Naive thymus-derived CD8-positive, alpha-beta T cell (primary cell): ENCODE measurements around the gene RNF207. TPM values are rescaled to one million over a fixed set of nuclear protein-coding genes. Genes with fewer than 3 reads are reported as not detected.

Experiments used
- ATAC-seq, 2 donors: fragments of 150-1000 bp; cut with Tn5 transposase in 1 of 2; sonication (Bioruptor Pico), chemical (Tn5 transposase) in 1 of 2; 1 replicate in 1 of 2; 2 replicates in 1 of 2; pipeline ENCODE4 v1.10.0; 2021; ENCODE audit warnings: mild to moderate bottlenecking in 2 of 2, moderate library complexity in 2 of 2
- POLR2A ChIA-PET: fragments of 350-600 bp; sonication (Branson Sonifier 250); formaldehyde crosslinking; loops from one replicate; lab custom pipeline; 2021; ENCODE audit warnings: antibody characterized with exemption; lab: Charles Lee
- DNase-seq, 10 donors: peaks; one replicate each; pipeline versions ENCODE4 v3.0.0 to v3.0.0-alpha.2; 2020 to 2022
- H3K27ac Mint-ChIP-seq, 10 donors: one replicate each; pipeline ENCODE4 v1.8.0; 2020 to 2022; ENCODE audit warnings: mild to moderate bottlenecking in 10 of 10, mixed read lengths in 10 of 10, moderate library complexity in 4 of 10, inconsistent platforms in 1 of 10
- H3K27me3 Mint-ChIP-seq, 5 donors: one replicate each; pipeline ENCODE4 v1.8.0; 2021 to 2022; ENCODE audit warnings: mixed read lengths in 5 of 5
- H3K36me3 Mint-ChIP-seq, 3 donors: one replicate each; pipeline ENCODE4 v1.8.0; 2020 to 2022; ENCODE audit warnings: mixed read lengths in 3 of 3, mild to moderate bottlenecking in 2 of 3, inconsistent platforms in 1 of 3
- H3K4me1 Mint-ChIP-seq, 4 donors: one replicate each; pipeline ENCODE4 v1.8.0; 2021 to 2022; ENCODE audit warnings: mixed read lengths in 4 of 4
- H3K4me3 Mint-ChIP-seq, 10 donors: one replicate each; pipeline ENCODE4 v1.8.0; 2020 to 2022; ENCODE audit warnings: mild to moderate bottlenecking in 10 of 10, mixed read lengths in 10 of 10, moderate library complexity in 6 of 10, inconsistent platforms in 1 of 10
- H3K9me3 Mint-ChIP-seq, 9 donors: one replicate each; pipeline ENCODE4 v1.8.0; 2020 to 2022; ENCODE audit warnings: mixed read lengths in 9 of 9, mild to moderate bottlenecking in 3 of 9, inconsistent platforms in 1 of 9, moderate library complexity in 1 of 9
- polyA plus RNA-seq, 3 donors: library from polyadenylated mRNA; unstranded; fragments of 300-500 nt; fragmentation: Illumina TruSeq; gene quantifications; one replicate each; pipeline ENCODE4 v1.2.3, GENCODE V29; 2021
- total RNA-seq, 8 experiments: library from RNA in 2 of 8; stranded (reverse) in 2 of 8; gene quantifications; one replicate each; pipeline ENCODE4 v1.2.3 and lab custom pipeline; 2021 to 2026

RNF207 gene
- total and polyA plus RNA-seq, 5 experiments from 2014 or later: 0.36 to 0.47 TPM; not detected in 3

GRCh38 chr1:6260433-6260934 lies 54.6 kb downstream of the RNF207 start:
- DNase-seq (peak in 5 of 10 donors; percentile 12 to 37 (median 21)), ATAC-seq (peak; percentile 51 to 52)
- no peaks in the 10 kb centered on the region for H3K9me3 Mint-ChIP-seq
- H3K4me3 Mint-ChIP-seq: peak overlapping the region in 1 of 10 donors; percentile 56
- H3K27me3 Mint-ChIP-seq: peaks cover 0 to 10% (median 1%) of the 10 kb centered on the region in 5 donors
- H3K36me3 Mint-ChIP-seq: no peaks in the 10 kb centered on the region
- POLR2A ChIA-PET: interaction anchor here (1.1 to 1.2 kb wide), 2 partner anchors 14 to 319 kb away, joined by 4 read pairs; partner anchors contain the start of gene ZBTB48
- no peak overlapping the region for H3K27ac Mint-ChIP-seq
- H3K4me1 Mint-ChIP-seq: peaks cover 0 to 14% (median 6%) of the 10 kb centered on the region in 4 donors

- Mint-ChIP-seq H3K4me3 (peak within 1 kb of the TSS; percentile 58 to 84 (median 69)), H3K9me3 (no peaks in the 10 kb centered on the region), H3K27me3 (peaks cover 0 to 10% (median 1%) of the 10 kb centered on the region in 5 donors), H3K36me3 (no peaks in the 10 kb centered on the region), H3K27ac (no peak within 1 kb of the TSS), H3K4me1 (peaks cover 0 to 14% (median 6%) of the 10 kb centered on the region in 4 donors)
- ATAC-seq (peak; percentile 62 to 72), DNase-seq (peak in 5 of 10 donors; percentile 11 to 55 (median 20))
- POLR2A ChIA-PET: interaction anchor here (1.1 kb wide), 1 partner anchor 14 kb away, joined by 4 read pairs; no protein-coding TSS in a partner anchor
Observed at GRCh38 chr1:6260961-6261614, 55.2 kb downstream of the RNF207 start, which contains the start of gene GPR153. TSS of gene GPR153 (minus strand) at chr1:6261098. CDS start at chr1:6254905, 6,193 bp downstream.

- Mint-ChIP-seq H3K27ac (no peak overlapping the region), H3K4me1 (peaks cover 0 to 14% (median 6%) of the 10 kb centered on the region in 4 donors), H3K9me3 (no peaks in the 10 kb centered on the region), H3K27me3 (peaks cover 0 to 10% (median 1%) of the 10 kb centered on the region in 5 donors), H3K36me3 (no peaks in the 10 kb centered on the region), H3K4me3 (peak overlapping the region; percentile 58 to 84 (median 68))
- POLR2A ChIA-PET: no interaction called here
- ATAC-seq: no peak
- DNase-seq: no peak
Observed at GRCh38 chr1:6261615-6261995, 55.7 kb downstream of the RNF207 start.

- H3K9me3 Mint-ChIP-seq: no peaks in the 10 kb centered on the region
- POLR2A ChIA-PET: no interaction called here
- H3K36me3 Mint-ChIP-seq: no peaks in the 10 kb centered on the region
- no peak overlapping the region for H3K27ac Mint-ChIP-seq
- peaks cover 0 to 10% (median 1%) of the 10 kb centered on the region in 5 donors for H3K27me3 Mint-ChIP-seq
- no peak for DNase-seq
- ATAC-seq: no peak
- peak overlapping the region in 2 of 10 donors; percentile 16 to 29 for H3K4me3 Mint-ChIP-seq
- H3K4me1 Mint-ChIP-seq: peaks cover 0 to 14% (median 6%) of the 10 kb centered on the region in 4 donors
Observed at GRCh38 chr1:6262555-6263420, 56.9 kb downstream of the RNF207 start.

- no peaks in the 10 kb centered on the region for H3K9me3 Mint-ChIP-seq
- POLR2A ChIA-PET: no interaction called here
- no peak overlapping the region for H3K27ac Mint-ChIP-seq
- H3K27me3 Mint-ChIP-seq: peaks cover 0 to 10% (median 0%) of the 10 kb centered on the region in 5 donors
- ATAC-seq: no peak
- no peak for DNase-seq
- peak overlapping the region in 2 of 10 donors; percentile 24 to 58 for H3K4me3 Mint-ChIP-seq
- no peaks in the 10 kb centered on the region for H3K36me3 Mint-ChIP-seq
- H3K4me1 Mint-ChIP-seq: peaks cover 0 to 14% (median 6%) of the 10 kb centered on the region in 4 donors
Observed at GRCh38 chr1:6263716-6264115, 57.8 kb downstream of the RNF207 start.

GRCh38 chr1:6265151-6265550 lies 59.2 kb downstream of the RNF207 start:
- Mint-ChIP-seq H3K4me1 (peaks cover 0 to 4% (median 1%) of the 10 kb centered on the region in 4 donors), H3K9me3 (no peaks in the 10 kb centered on the region), H3K36me3 (no peaks in the 10 kb centered on the region), H3K27ac (no peak overlapping the region), H3K4me3 (no peak overlapping the region), H3K27me3 (peaks cover 0 to 7% (median 0%) of the 10 kb centered on the region in 5 donors)
- POLR2A ChIA-PET: no interaction called here
- no peak for ATAC-seq
- DNase-seq: no peak

GRCh38 chr1:6266641-6267040 lies 60.7 kb downstream of the RNF207 start:
- ATAC-seq (no peak), DNase-seq (no peak)
- H3K27me3 Mint-ChIP-seq: peaks cover 0 to 4% (median 0%) of the 10 kb centered on the region in 5 donors
- no peak overlapping the region for H3K27ac Mint-ChIP-seq
- no peaks in the 10 kb centered on the region for H3K9me3 Mint-ChIP-seq
- H3K4me3 Mint-ChIP-seq: no peak overlapping the region
- peaks cover 0 to 2% (median 1%) of the 10 kb centered on the region in 4 donors for H3K4me1 Mint-ChIP-seq
- no peaks in the 10 kb centered on the region for H3K36me3 Mint-ChIP-seq
- POLR2A ChIA-PET: no interaction called here

- ATAC-seq (no peak), DNase-seq (no peak)
- POLR2A ChIA-PET: interaction anchor here (0.6 kb wide), 1 partner anchor 66 kb away, joined by 3 read pairs; no protein-coding TSS in a partner anchor
- H3K27me3 Mint-ChIP-seq: no peaks in the 10 kb centered on the region
- H3K9me3 Mint-ChIP-seq: no peaks in the 10 kb centered on the region
- H3K4me3 Mint-ChIP-seq: no peak overlapping the region
- H3K36me3 Mint-ChIP-seq: no peaks in the 10 kb centered on the region
- no peak overlapping the region for H3K27ac Mint-ChIP-seq
- H3K4me1 Mint-ChIP-seq: no peaks in the 10 kb centered on the region
Observed at GRCh38 chr1:6267686-6268322, 61.9 kb downstream of the RNF207 start.

- no peak for DNase-seq
- H3K4me1 Mint-ChIP-seq: no peaks in the 10 kb centered on the region
- POLR2A ChIA-PET: no interaction called here
- no peaks in the 10 kb centered on the region for H3K27me3 Mint-ChIP-seq
- no peak overlapping the region for H3K4me3 Mint-ChIP-seq
- no peak for ATAC-seq
- H3K27ac Mint-ChIP-seq: no peak overlapping the region
- no peaks in the 10 kb centered on the region for H3K9me3 Mint-ChIP-seq
- no peaks in the 10 kb centered on the region for H3K36me3 Mint-ChIP-seq
Observed at GRCh38 chr1:6268415-6268814, 62.5 kb downstream of the RNF207 start.

- no peak overlapping the region for H3K4me3 Mint-ChIP-seq
- no peaks in the 10 kb centered on the region for H3K27me3 Mint-ChIP-seq
- POLR2A ChIA-PET: no interaction called here
- ATAC-seq (no peak), DNase-seq (no peak)
- no peaks in the 10 kb centered on the region for H3K4me1 Mint-ChIP-seq
- no peaks in the 10 kb centered on the region for H3K9me3 Mint-ChIP-seq
- H3K27ac Mint-ChIP-seq: no peak overlapping the region
- H3K36me3 Mint-ChIP-seq: no peaks in the 10 kb centered on the region
Observed at GRCh38 chr1:6269296-6269695, 63.4 kb downstream of the RNF207 start.

- DNase-seq (no peak), ATAC-seq (no peak)
- no peaks in the 10 kb centered on the region for H3K27me3 Mint-ChIP-seq
- no peak overlapping the region for H3K27ac Mint-ChIP-seq
- H3K4me1 Mint-ChIP-seq: no peaks in the 10 kb centered on the region
- H3K36me3 Mint-ChIP-seq: no peaks in the 10 kb centered on the region
- POLR2A ChIA-PET: no interaction called here
- no peak overlapping the region for H3K4me3 Mint-ChIP-seq
- no peaks in the 10 kb centered on the region for H3K9me3 Mint-ChIP-seq
Observed at GRCh38 chr1:6269720-6270400, 63.9 kb downstream of the RNF207 start.

GRCh38 chr1:6270401-6270800 lies 64.5 kb downstream of the RNF207 start:
- no peak overlapping the region for H3K4me3 Mint-ChIP-seq
- POLR2A ChIA-PET: no interaction called here
- ATAC-seq: no peak
- no peak for DNase-seq
- H3K27ac Mint-ChIP-seq: no peak overlapping the region
- no peaks in the 10 kb centered on the region for H3K9me3 Mint-ChIP-seq
- no peaks in the 10 kb centered on the region for H3K36me3 Mint-ChIP-seq
- no peaks in the 10 kb centered on the region for H3K27me3 Mint-ChIP-seq
- no peaks in the 10 kb centered on the region for H3K4me1 Mint-ChIP-seq
